ENCODE measurements around the gene TFIP11. TPM values are rescaled to one million over a fixed set of nuclear protein-coding genes. Genes with fewer than 3 reads are reported as not detected.

TFIP11 gene
- total RNA-seq, 1 donor from 2014 or later = 11.6 TPM

DNA sequence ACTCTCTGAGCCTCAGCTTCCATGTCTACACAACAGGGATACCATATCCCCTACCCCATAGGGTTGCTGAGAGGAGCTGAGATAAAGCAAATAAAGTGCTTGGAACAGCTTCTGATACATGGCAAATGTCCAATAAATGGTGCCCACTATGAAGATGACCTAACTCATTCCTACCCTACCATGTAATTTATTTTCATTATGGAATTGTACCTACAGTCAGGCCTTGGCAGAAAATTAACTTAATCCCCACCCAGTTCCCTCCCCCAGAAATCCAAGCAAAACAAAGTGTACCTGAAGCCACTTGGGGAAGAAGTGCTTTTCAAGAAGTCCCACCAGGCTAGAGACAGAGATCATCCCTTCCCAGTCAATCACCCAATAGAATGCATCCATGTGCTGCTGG is 17.8 kb downstream of the TFIP11 start:
- Histone ChIP-seq H3K4me1 (no peaks in the 10 kb centered on the region), H3K27me3 (no peaks in the 10 kb centered on the region), H3K9me3 (no peaks in the 10 kb centered on the region), H3K27ac (no peak overlapping the region), H3K4me3 (no peak overlapping the region), H3K36me3 (peaks cover 83 to 92% of the 10 kb centered on the region in 2 donors)
- intact Hi-C loops (cut with DNase I) = no loop called here
- TF ChIP-seq, protein P1, sequence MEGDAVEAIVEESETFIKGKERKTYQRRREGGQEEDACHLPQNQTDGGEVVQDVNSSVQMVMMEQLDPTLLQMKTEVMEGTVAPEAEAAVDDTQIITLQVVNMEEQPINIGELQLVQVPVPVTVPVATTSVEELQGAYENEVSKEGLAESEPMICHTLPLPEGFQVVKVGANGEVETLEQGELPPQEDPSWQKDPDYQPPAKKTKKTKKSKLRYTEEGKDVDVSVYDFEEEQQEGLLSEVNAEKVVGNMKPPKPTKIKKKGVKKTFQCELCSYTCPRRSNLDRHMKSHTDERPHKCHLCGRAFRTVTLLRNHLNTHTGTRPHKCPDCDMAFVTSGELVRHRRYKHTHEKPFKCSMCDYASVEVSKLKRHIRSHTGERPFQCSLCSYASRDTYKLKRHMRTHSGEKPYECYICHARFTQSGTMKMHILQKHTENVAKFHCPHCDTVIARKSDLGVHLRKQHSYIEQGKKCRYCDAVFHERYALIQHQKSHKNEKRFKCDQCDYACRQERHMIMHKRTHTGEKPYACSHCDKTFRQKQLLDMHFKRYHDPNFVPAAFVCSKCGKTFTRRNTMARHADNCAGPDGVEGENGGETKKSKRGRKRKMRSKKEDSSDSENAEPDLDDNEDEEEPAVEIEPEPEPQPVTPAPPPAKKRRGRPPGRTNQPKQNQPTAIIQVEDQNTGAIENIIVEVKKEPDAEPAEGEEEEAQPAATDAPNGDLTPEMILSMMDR (IDR thresholded peaks at IDR 0.05) = no peak
- no peak for DNase-seq (ENCODE audit: low spot score in 2 of 2)

DNA sequence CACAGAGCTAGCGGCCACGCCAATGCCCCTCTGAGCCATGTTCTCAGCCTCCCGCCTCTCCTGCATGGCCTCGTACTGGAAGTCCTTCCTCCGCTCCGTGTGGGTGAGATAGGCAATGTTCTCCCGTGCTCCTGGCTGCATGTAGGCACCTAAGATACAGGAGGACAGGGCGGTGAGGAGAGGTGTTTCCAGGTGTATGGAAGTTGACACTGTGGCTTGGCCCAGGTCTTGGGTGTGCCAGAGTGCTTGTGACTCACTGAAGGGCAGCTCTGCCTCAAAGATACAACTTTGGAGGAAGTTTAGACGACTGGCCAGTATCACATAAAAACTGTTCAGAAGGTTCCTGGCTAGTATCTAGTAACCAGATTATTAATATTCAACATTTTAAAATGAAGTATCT is 20.1 kb downstream of the TFIP11 start:
- H3K9me3 ChIP-seq = no peaks in the 10 kb centered on the region
- intact Hi-C loops (cut with DNase I) = no loop called here
- no peak overlapping the region for H3K27ac ChIP-seq
- no peak for DNase-seq (ENCODE audit: low spot score in 2 of 2)
- no peaks in the 10 kb centered on the region for H3K27me3 ChIP-seq
- no peaks in the 10 kb centered on the region for H3K4me1 ChIP-seq
- no peak overlapping the region for H3K4me3 ChIP-seq
- peaks cover 76 to 94% of the 10 kb centered on the region in 2 donors for H3K36me3 ChIP-seq
- TF ChIP-seq, protein P1 (IDR thresholded peaks at IDR 0.05) = no peak

DNA sequence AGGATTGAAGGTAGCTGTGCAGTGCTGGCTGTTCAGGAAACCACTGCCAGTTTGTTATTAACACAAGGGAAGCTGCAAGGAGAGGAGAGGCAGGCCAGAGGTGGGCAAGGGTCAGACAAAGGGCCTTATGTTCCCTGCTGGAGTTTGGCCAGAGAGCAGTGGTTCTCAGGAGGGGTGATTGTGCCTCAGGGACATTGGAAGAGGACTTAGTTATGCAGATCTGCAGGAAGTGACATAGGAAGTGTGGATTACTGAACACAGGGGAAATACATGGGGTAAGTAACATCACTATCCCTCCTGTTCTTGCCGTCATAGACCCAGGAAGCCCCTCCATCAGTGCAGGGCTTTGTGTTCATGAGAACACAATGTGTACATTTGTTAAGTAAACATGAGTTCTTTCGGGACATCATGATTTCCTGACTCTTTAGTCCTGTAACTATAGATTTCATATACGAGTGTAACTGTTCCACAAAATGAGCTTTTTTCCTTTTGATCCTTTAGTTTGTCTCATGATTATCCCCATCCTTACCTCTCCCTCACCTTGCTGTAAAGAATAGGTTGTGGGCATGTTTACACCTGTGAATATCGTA is 22.7 kb downstream of the TFIP11 start:
- no peak for DNase-seq (ENCODE audit: low spot score in 2 of 2)
- H3K27me3 ChIP-seq = no peaks in the 10 kb centered on the region
- no peak overlapping the region for H3K4me3 ChIP-seq
- TF ChIP-seq, protein P1 (IDR thresholded peaks at IDR 0.05) = no peak
- no peak overlapping the region for H3K27ac ChIP-seq
- no peaks in the 10 kb centered on the region for H3K9me3 ChIP-seq
- intact Hi-C loops (cut with DNase I) = no loop called here
- H3K36me3 ChIP-seq = peaks cover 53 to 71% of the 10 kb centered on the region in 2 donors
- peaks cover 0 to 4% of the 10 kb centered on the region in 2 donors for H3K4me1 ChIP-seq

DNA sequence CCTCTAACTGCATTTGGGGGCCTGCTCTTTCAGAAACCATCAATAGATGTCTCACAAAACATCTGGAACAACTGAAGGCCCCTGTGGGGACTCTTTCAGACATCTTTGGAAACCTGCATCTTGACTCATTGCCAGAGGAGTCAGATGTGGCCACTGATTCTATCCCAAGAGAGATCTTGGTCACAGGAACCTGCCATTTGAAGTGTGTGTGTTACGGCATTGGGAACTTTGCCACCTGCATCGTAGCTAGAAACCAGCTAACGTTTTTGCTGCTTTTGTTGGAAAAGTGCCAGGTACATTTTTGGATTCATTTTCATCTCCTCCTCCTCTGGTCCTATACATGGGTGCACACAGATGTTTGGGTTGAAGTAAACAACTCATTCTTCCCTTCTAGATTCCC is 24.3 kb downstream of the TFIP11 start:
- DNase-seq (ENCODE audit: low spot score in 2 of 2) = no peak
- H3K4me1 ChIP-seq = peaks cover 2 to 10% of the 10 kb centered on the region in 2 donors
- H3K27me3 ChIP-seq = no peaks in the 10 kb centered on the region
- intact Hi-C loops (cut with DNase I) = no loop called here
- H3K27ac ChIP-seq = no peak overlapping the region
- no peaks in the 10 kb centered on the region for H3K9me3 ChIP-seq
- TF ChIP-seq, protein P1 (IDR thresholded peaks at IDR 0.05) = no peak
- peaks cover 38 to 56% of the 10 kb centered on the region in 2 donors for H3K36me3 ChIP-seq
- no peak overlapping the region for H3K4me3 ChIP-seq

DNA sequence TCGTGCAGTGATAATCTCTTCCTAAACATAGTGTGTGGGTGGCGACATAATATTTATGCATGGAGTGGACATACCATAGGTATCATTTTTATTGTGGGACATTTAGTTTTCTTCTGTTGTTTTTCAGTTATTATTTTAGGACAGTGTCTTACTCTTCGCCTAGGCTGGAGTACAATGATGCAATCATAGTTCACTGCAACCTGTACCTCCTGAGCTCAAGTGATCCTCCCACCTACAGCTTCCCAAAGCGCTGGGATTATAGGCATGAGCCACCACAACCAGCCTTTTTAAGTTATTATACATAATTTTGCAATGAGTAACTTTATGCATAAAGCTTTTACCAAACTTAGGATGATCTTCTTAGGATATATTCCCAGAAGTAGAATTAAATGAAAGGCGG is 25.9 kb downstream of the TFIP11 start:
- Histone ChIP-seq H3K4me1 (peaks cover 6 to 16% of the 10 kb centered on the region in 2 donors), H3K27me3 (no peaks in the 10 kb centered on the region), H3K27ac (no peak overlapping the region), H3K9me3 (no peaks in the 10 kb centered on the region), H3K4me3 (no peak overlapping the region), H3K36me3 (peaks cover 23 to 40% of the 10 kb centered on the region in 2 donors)
- intact Hi-C loops (cut with DNase I) = no loop called here
- DNase-seq (ENCODE audit: low spot score in 2 of 2) = no peak
- TF ChIP-seq, protein P1 (IDR thresholded peaks at IDR 0.05) = no peak
